OCI-LY1 (cell line): ENCODE measurements around the gene SNAP25.

Source experiments
- EZH2 ChIP-seq: fragments of 200-600 bp; sonication (generic), shearing (Covaris generic); IDR thresholded peaks from 2 replicates; pipeline ENCODE4 v1.8.0; 2017; ENCODE audit warnings: borderline replicate concordance, mixed run types, mild to moderate bottlenecking, antibody characterized with exemption, low read length, moderate library complexity, mixed read lengths
- TF ChIP-seq, protein P1 (sequence below): fragments of 200-600 bp; sonication (generic), shearing (Covaris generic); IDR thresholded peaks from 2 replicates; pipeline ENCODE4 v1.5.1; 2017; ENCODE audit warnings: mild to moderate bottlenecking, antibody characterized with exemption, low read length, moderate library complexity, mixed read lengths

GRCh38 chr20:10180651-10181235 lies 37.9 kb upstream of the SNAP25 start:
- TF ChIP-seq, protein P1, sequence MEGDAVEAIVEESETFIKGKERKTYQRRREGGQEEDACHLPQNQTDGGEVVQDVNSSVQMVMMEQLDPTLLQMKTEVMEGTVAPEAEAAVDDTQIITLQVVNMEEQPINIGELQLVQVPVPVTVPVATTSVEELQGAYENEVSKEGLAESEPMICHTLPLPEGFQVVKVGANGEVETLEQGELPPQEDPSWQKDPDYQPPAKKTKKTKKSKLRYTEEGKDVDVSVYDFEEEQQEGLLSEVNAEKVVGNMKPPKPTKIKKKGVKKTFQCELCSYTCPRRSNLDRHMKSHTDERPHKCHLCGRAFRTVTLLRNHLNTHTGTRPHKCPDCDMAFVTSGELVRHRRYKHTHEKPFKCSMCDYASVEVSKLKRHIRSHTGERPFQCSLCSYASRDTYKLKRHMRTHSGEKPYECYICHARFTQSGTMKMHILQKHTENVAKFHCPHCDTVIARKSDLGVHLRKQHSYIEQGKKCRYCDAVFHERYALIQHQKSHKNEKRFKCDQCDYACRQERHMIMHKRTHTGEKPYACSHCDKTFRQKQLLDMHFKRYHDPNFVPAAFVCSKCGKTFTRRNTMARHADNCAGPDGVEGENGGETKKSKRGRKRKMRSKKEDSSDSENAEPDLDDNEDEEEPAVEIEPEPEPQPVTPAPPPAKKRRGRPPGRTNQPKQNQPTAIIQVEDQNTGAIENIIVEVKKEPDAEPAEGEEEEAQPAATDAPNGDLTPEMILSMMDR: no peak
- no peak for TF ChIP-seq EZH2
